Measurements from ENCODE around the gene GABPB1.

GRCh38 chr15:50307799-50308198 lies 47.2 kb downstream of the GABPB1 start:
- TF ChIP-seq POLR2A (IDR thresholded peaks at IDR 0.05) = no peak
- TF ChIP-seq CTCF (IDR thresholded peaks at IDR 0.05) = no peak

Measured in body of pancreas (tissue), 4 donors.